ENCODE data around the gene PGAM5.

- TF ChIP-seq CTCF (IDR thresholded peaks at IDR 0.05) = no peak
- no peak for TF ChIP-seq POLR2AphosphoS5 (IDR thresholded peaks at IDR 0.05)
- no peak for TF ChIP-seq POLR2A (IDR thresholded peaks at IDR 0.05)
Observed at GRCh38 chr12:132720606-132721345, 10.1 kb downstream of the PGAM5 start.
